ENCODE results near the gene CAPN5. TPM values are rescaled to one million over a fixed set of nuclear protein-coding genes. Genes with fewer than 3 reads are reported as not detected.

Gene CAPN5
- total and polyA plus RNA-seq, 2 of the 8 experiments (the other 6 are each of a cell fraction or from before 2014, with no cell fraction given): 21.5 to 22.4 TPM

- ChIA-PET POLR2A (ENCODE audit: partially characterized antibody) (no interaction called here), CTCF (ENCODE audit: partially characterized antibody) (interaction anchor here (1.0 to 4.6 kb wide), 6 partner anchors 10 to 290 kb away, joined by 3 to 27 read pairs (median 5); partner anchors contain the start of gene B3GNT6)
Observed at GRCh38 chr11:77024745-77025144, 42.0 kb upstream of the CAPN5 start.

More at GRCh38 chr11:77024745-77025144, 42.0 kb upstream of the CAPN5 start:
- no peak overlapping the region for H2BK5ac ChIP-seq (ENCODE audit: low read depth, low read length)
- no peak overlapping the region for H3K4ac ChIP-seq (replicated peaks; ENCODE audit: insufficient read length, low read depth, low read length)
- H3K18ac ChIP-seq (ENCODE audit: extremely low read depth, low read length): no peak overlapping the region
- H3K27me3 ChIP-seq (replicated peaks in 1 of 4; ENCODE audit: control insufficient read depth in 3 of 4, extremely low read depth in 1 of 4, insufficient read depth in 3 of 4, low read length in 3 of 4): 0 out of 7 replicates have a peak, but pooled peaks cover 0 to 2% (median 0%) of the 10 kb centered on the region in 4 experiments
- no peak overlapping the region for H3K4me3 ChIP-seq (ENCODE audit: extremely low read depth in 1 of 4, insufficient read depth in 2 of 4, low read depth in 3 of 4, low read length in 4 of 4)
- no peak overlapping the region for H2AFZ ChIP-seq (ENCODE audit: low read length)
- no peak overlapping the region for H2BK15ac ChIP-seq (ENCODE audit: low read length)
- H3K23ac ChIP-seq (ENCODE audit: insufficient read length): no peak overlapping the region
- H4K5ac ChIP-seq (ENCODE audit: insufficient read length, low read depth, low read length): no peak overlapping the region
- H4K91ac ChIP-seq (replicated peaks; ENCODE audit: insufficient read length, low read length): no peak overlapping the region
- H3K79me1 ChIP-seq (ENCODE audit: low read depth, low read length): no peaks in the 10 kb centered on the region
- no peak overlapping the region for H3K4me2 ChIP-seq (ENCODE audit: insufficient read depth in 1 of 2, low read depth in 2 of 2, low read length in 2 of 2)
- DNase-seq (ENCODE audit: low read depth in 1 of 2, low spot score in 2 of 2) (no peak), FAIRE-seq (no peak)
- H3K56ac ChIP-seq (replicated peaks; ENCODE audit: insufficient read length, low read depth, low read length): no peak overlapping the region
- H3K9ac ChIP-seq (replicated peaks in 1 of 4; ENCODE audit: extremely low read depth in 1 of 4, low read depth in 3 of 4, low read length in 3 of 4): no peak overlapping the region
- H3K27ac ChIP-seq (ENCODE audit: low read depth, low read length): no peak overlapping the region
- H3K23me2 ChIP-seq (ENCODE audit: low read depth, low read length): no peaks in the 10 kb centered on the region
- H2BK120ac ChIP-seq (replicated peaks; ENCODE audit: low read depth, low read length): no peak overlapping the region
- TF ChIP-seq CHD2 (IDR thresholded peaks at IDR 0.05; ENCODE audit: low read length): no peak
- TF ChIP-seq BCL11A (IDR thresholded peaks at IDR 0.05; ENCODE audit: low read depth in 2 of 2, low read length in 2 of 2): no peak
- TF ChIP-seq EGR1 (IDR thresholded peaks at IDR 0.05; ENCODE audit: borderline replicate concordance, low read depth, low read length): no peak
- no peak for TF ChIP-seq CTBP2 (IDR thresholded peaks at IDR 0.05; ENCODE audit: borderline replicate concordance, insufficient read depth, insufficient read length, low read length)
- TF ChIP-seq NRF1 (IDR thresholded peaks at IDR 0.05; ENCODE audit: low read depth, low read length): no peak
- no peaks in the 10 kb centered on the region for H3K79me2 ChIP-seq (ENCODE audit: control insufficient read depth in 1 of 2, insufficient read depth in 2 of 2, low read length in 2 of 2)
- H3K4me1 ChIP-seq (replicated peaks in 1 of 4; ENCODE audit: control insufficient read depth in 3 of 4, insufficient read depth in 4 of 4, low read length in 3 of 4): peaks cover 0 to 4% (median 1%) of the 10 kb centered on the region in 4 experiments; a peak in 2 of 7 replicates
- no peaks in the 10 kb centered on the region for H4K20me1 ChIP-seq (replicated peaks in 1 of 2; ENCODE audit: control insufficient read depth in 1 of 2, insufficient read depth in 2 of 2, low read length in 2 of 2)
- H3K9me3 ChIP-seq (ENCODE audit: insufficient read depth in 2 of 2, low read depth in 1 of 2, low read length in 1 of 2): no peaks in the 10 kb centered on the region
- no peak overlapping the region for H4K8ac ChIP-seq (ENCODE audit: extremely low read depth, insufficient read depth, low read length)
- H2BK12ac ChIP-seq (ENCODE audit: low read depth, low read length): no peak overlapping the region
- H3K14ac ChIP-seq (ENCODE audit: insufficient read length): no peak overlapping the region
- no peaks in the 10 kb centered on the region for H3K36me3 ChIP-seq (ENCODE audit: control insufficient read depth in 2 of 4, insufficient read depth in 4 of 4, low read length in 3 of 4)
- no peak overlapping the region for H2AK5ac ChIP-seq (ENCODE audit: low read depth, low read length)
- H2BK20ac ChIP-seq (ENCODE audit: low read length): no peak overlapping the region
